Ishikawa (cell line): Measurements from ENCODE around the gene CACNA1E.

Source experiments
- CEBPB ChIP-seq: IDR thresholded peaks from 2 replicates; pipeline ENCODE4 v1.6.1; 2012
- EGR1 ChIP-seq: IDR thresholded peaks from 2 replicates; pipeline ENCODE4 v1.6.1; 2012
- EP300 ChIP-seq: IDR thresholded peaks from 2 replicates; pipeline ENCODE4 v1.6.1; 2012; ENCODE audit warnings: borderline replicate concordance
- FOXM1 ChIP-seq: IDR thresholded peaks from 2 replicates; pipeline ENCODE4 v1.6.1; 2012; ENCODE audit warnings: low read depth, borderline replicate concordance
- NFIC ChIP-seq: IDR thresholded peaks from 2 replicates; pipeline ENCODE4 v1.6.1; 2012
- TAF1 ChIP-seq: IDR thresholded peaks from 2 replicates; pipeline ENCODE4 v1.6.1; 2012; ENCODE audit warnings: low read depth, mild to moderate bottlenecking
- ZBTB7A ChIP-seq: IDR thresholded peaks from 2 replicates; pipeline ENCODE4 v1.6.1; 2012; ENCODE audit warnings: low read depth

GRCh38 chr1:181551249-181551648 is 67.9 kb downstream of the CACNA1E start:
- TF ChIP-seq EP300 (no peak), ZBTB7A (no peak), TAF1 (no peak), EGR1 (no peak), CEBPB (no peak), FOXM1 (no peak), NFIC (no peak)
